Measurements from ENCODE around the gene TMEM217. TPM values are rescaled to one million over a fixed set of nuclear protein-coding genes. Genes with fewer than 3 reads are reported as not detected.

The TMEM217 gene
- total RNA-seq, 2 experiments from 2014 or later = 2.5 TPM

GRCh38 chr6:37279366-37280134 is 21.6 kb upstream of the TMEM217 start:
- Mint-ChIP-seq H3K27ac (peak overlapping the region; percentile 3), H3K36me3 (ENCODE audit: low read depth) (peaks cover 40% of the 10 kb centered on the region), H3K4me3 (no peak overlapping the region), H3K27me3 (no peaks in the 10 kb centered on the region), H3K4me1 (peaks cover 20% of the 10 kb centered on the region), H3K9me3 (ENCODE audit: low read depth) (no peaks in the 10 kb centered on the region)
- POLR2A ChIA-PET = no interaction called here
- ATAC-seq = no peak
- intact Hi-C loops (cut with DNase I, micrococcal nuclease) = no loop called here
- CTCF ChIA-PET = no interaction called here
- DNase-seq = no peak

- H3K27me3 Mint-ChIP-seq = no peaks in the 10 kb centered on the region
- peak; percentile 37 for ATAC-seq
- peak overlapping the region; percentile 42 for H3K27ac Mint-ChIP-seq
- H3K36me3 Mint-ChIP-seq (ENCODE audit: low read depth) = peaks cover 36% of the 10 kb centered on the region
- DNase-seq = peak; percentile 47
- H3K9me3 Mint-ChIP-seq (ENCODE audit: low read depth) = no peaks in the 10 kb centered on the region
- ChIA-PET CTCF (interaction anchor here (0.6 to 1.1 kb wide), 4 partner anchors 10 to 47 kb away, joined by 3 read pairs; no protein-coding TSS in a partner anchor), POLR2A (interaction anchor here (0.5 kb wide), 1 partner anchor 838 kb away, joined by 4 read pairs; no protein-coding TSS in a partner anchor)
- intact Hi-C loops (cut with DNase I, micrococcal nuclease) = no loop called here
- peaks cover 44% of the 10 kb centered on the region for H3K4me1 Mint-ChIP-seq
- H3K4me3 Mint-ChIP-seq = no peak overlapping the region
These were observed 19.1 kb upstream of the TMEM217 start for GRCh38 chr6:37277001-37277409.

DNA sequence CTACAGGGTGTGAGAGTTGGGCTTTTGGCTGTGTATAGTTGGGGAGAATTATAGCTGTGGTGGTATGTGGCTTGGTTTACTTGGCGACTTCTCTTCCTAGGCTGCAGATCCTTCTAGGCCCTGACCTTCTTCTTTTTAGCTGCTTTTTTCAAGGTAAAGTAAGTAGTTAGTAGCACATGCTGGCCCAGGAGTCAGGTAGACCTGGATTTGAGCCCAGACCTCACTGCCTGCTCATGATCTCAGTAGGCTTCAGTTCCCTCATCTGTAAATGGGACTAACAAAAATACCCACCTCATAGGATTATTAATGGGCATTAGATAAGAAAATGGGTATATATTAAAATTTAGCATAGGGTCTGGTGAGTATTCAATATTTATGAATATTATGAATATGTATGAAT is 17.4 kb upstream of the TMEM217 start:
- DNase-seq = no peak
- Mint-ChIP-seq H3K9me3 (ENCODE audit: low read depth) (no peaks in the 10 kb centered on the region), H3K27me3 (no peaks in the 10 kb centered on the region), H3K4me3 (no peak overlapping the region), H3K4me1 (peaks cover 44% of the 10 kb centered on the region), H3K36me3 (ENCODE audit: low read depth) (peaks cover 37% of the 10 kb centered on the region), H3K27ac (no peak overlapping the region)
- intact Hi-C loops (cut with DNase I, micrococcal nuclease) = no loop called here
- ChIA-PET CTCF (interaction anchor here (0.6 to 0.9 kb wide), 2 partner anchors 8 to 34 kb away, joined by 3 read pairs; no protein-coding TSS in a partner anchor), POLR2A (no interaction called here)
- no peak for ATAC-seq

- Mint-ChIP-seq H3K4me1 (peaks cover 45% of the 10 kb centered on the region), H3K9me3 (ENCODE audit: low read depth) (no peaks in the 10 kb centered on the region), H3K27ac (peak overlapping the region; percentile 69), H3K36me3 (ENCODE audit: low read depth) (peaks cover 35% of the 10 kb centered on the region), H3K27me3 (no peaks in the 10 kb centered on the region), H3K4me3 (no peak overlapping the region)
- intact Hi-C loops (cut with DNase I, micrococcal nuclease) = no loop called here
- POLR2A ChIA-PET = interaction anchor here (0.6 kb wide), 1 partner anchor 247 kb away, joined by 3 read pairs; no protein-coding TSS in a partner anchor
- CTCF ChIA-PET = interaction anchor here (1.0 kb wide), 2 partner anchors 19 to 104 kb away, joined by 3 to 4 read pairs; partner anchors contain the start of gene PIM1
- ATAC-seq (no peak), DNase-seq (no peak)
These were observed 15.7 kb upstream of the TMEM217 start for GRCh38 chr6:37273690-37274089.

DNA sequence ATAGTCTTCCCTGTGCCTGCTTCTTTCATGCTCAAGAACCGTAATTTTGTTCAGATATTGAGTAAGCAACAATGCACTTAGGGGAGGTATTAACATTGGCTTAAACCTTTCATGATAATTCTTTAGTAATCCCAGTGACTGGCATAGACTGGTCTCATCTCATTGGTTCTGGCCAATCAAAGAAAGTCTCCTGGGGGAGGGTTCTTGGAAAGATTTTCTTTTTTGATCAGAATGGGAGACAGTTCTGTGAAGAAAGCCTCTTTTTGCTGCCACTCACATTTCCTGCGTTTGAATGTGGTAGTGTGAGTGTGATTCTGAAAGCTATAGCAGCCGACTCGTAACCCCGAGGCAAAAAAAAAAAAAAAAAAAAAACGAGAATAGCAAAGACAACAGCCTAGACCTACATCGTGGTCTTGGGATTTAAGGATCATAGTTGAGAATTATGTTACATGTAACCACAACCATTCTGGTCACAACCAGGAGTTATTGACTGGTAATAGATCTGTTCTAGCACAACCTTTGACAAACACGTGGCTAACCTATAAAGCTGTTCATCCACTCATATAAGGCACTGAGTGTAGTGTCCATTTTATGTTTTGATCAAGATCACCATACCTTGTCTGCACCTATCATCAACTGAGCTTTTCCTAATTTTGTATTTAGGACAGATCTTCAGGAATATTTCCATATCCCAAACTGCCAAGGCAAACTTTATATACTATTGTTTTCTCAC is 15.1 kb upstream of the TMEM217 start:
- ATAC-seq = peak; percentile 85
- Mint-ChIP-seq H3K27me3 (no peaks in the 10 kb centered on the region), H3K27ac (peak overlapping the region; percentile 69), H3K4me1 (peaks cover 46% of the 10 kb centered on the region), H3K36me3 (ENCODE audit: low read depth) (peaks cover 33% of the 10 kb centered on the region), H3K9me3 (ENCODE audit: low read depth) (no peaks in the 10 kb centered on the region), H3K4me3 (peak overlapping the region; percentile 33)
- ChIA-PET CTCF (interaction anchor here (0.6 to 1.0 kb wide), 4 partner anchors 20 to 1201 kb away, joined by 3 to 4 read pairs (median 3); partner anchors contain the start of gene PIM1), POLR2A (interaction anchor here (0.6 kb wide), 1 partner anchor 246 kb away, joined by 3 read pairs; no protein-coding TSS in a partner anchor)
- intact Hi-C loops (cut with DNase I, micrococcal nuclease) = no loop called here
- peak; percentile 28 for DNase-seq

GRCh38 chr6:37269105-37269504 is 11.2 kb upstream of the TMEM217 start:
- H3K36me3 Mint-ChIP-seq (ENCODE audit: low read depth) = peaks cover 31% of the 10 kb centered on the region

GRCh38 chr6:37265860-37266259 is 7.9 kb upstream of the TMEM217 start:
- Mint-ChIP-seq H3K27me3 (no peaks in the 10 kb centered on the region), H3K4me1 (peaks cover 43% of the 10 kb centered on the region), H3K36me3 (ENCODE audit: low read depth) (peaks cover 28% of the 10 kb centered on the region)

More at GRCh38 chr6:37269105-37269504, 11.2 kb upstream of the TMEM217 start:
- no peak overlapping the region for H3K4me3 Mint-ChIP-seq
- H3K9me3 Mint-ChIP-seq (ENCODE audit: low read depth) = no peaks in the 10 kb centered on the region
- ChIA-PET CTCF (no interaction called here), POLR2A (no interaction called here)
- no peak overlapping the region for H3K27ac Mint-ChIP-seq
- H3K27me3 Mint-ChIP-seq = no peaks in the 10 kb centered on the region
- intact Hi-C loops (cut with DNase I, micrococcal nuclease) = no loop called here
- no peak for DNase-seq
- ATAC-seq = no peak
- peaks cover 39% of the 10 kb centered on the region for H3K4me1 Mint-ChIP-seq

GRCh38 chr6:37265001-37265400 is 7.1 kb upstream of the TMEM217 start:
- ATAC-seq = no peak
- H3K36me3 Mint-ChIP-seq (ENCODE audit: low read depth) = peaks cover 22% of the 10 kb centered on the region

More at GRCh38 chr6:37265860-37266259, 7.9 kb upstream of the TMEM217 start:
- Mint-ChIP-seq H3K27ac (no peak overlapping the region), H3K9me3 (ENCODE audit: low read depth) (no peaks in the 10 kb centered on the region), H3K4me3 (no peak overlapping the region)
- ATAC-seq (no peak), DNase-seq (no peak)
- intact Hi-C loops (cut with DNase I, micrococcal nuclease) = no loop called here
- ChIA-PET CTCF (interaction anchor here (0.7 to 1.4 kb wide), 3 partner anchors 16 to 386 kb away, joined by 3 to 6 read pairs (median 3); no protein-coding TSS in a partner anchor), POLR2A (no interaction called here)

GRCh38 chr6:37262446-37263026 is 4.6 kb upstream of the TMEM217 start:
- no peak overlapping the region for H3K4me3 Mint-ChIP-seq
- CTCF ChIA-PET = interaction anchor here (0.8 to 1.3 kb wide), 2 partner anchors 14 to 63 kb away, joined by 3 to 4 read pairs; no protein-coding TSS in a partner anchor
- peaks cover 17% of the 10 kb centered on the region for H3K36me3 Mint-ChIP-seq (ENCODE audit: low read depth)
- no peaks in the 10 kb centered on the region for H3K9me3 Mint-ChIP-seq (ENCODE audit: low read depth)
- intact Hi-C loops (cut with DNase I, micrococcal nuclease) = no loop called here
- no peak for DNase-seq
- POLR2A ChIA-PET = no interaction called here
- no peak for ATAC-seq
- peak overlapping the region; percentile 40 for H3K27ac Mint-ChIP-seq
- H3K27me3 Mint-ChIP-seq = no peaks in the 10 kb centered on the region
- peaks cover 61% of the 10 kb centered on the region for H3K4me1 Mint-ChIP-seq

More at GRCh38 chr6:37265001-37265400, 7.1 kb upstream of the TMEM217 start:
- DNase-seq = no peak
- CTCF ChIA-PET = interaction anchor here (0.7 to 1.4 kb wide), 2 partner anchors 12 to 17 kb away, joined by 3 to 6 read pairs; no protein-coding TSS in a partner anchor
- Mint-ChIP-seq H3K27me3 (no peaks in the 10 kb centered on the region), H3K27ac (peak overlapping the region; percentile 22), H3K4me1 (peaks cover 50% of the 10 kb centered on the region), H3K9me3 (ENCODE audit: low read depth) (no peaks in the 10 kb centered on the region), H3K4me3 (no peak overlapping the region)
- intact Hi-C loops (cut with DNase I, micrococcal nuclease) = no loop called here
- POLR2A ChIA-PET = no interaction called here

GRCh38 chr6:37261198-37261597 is 3.3 kb upstream of the TMEM217 start:
- peak overlapping the region; percentile 33 for H3K27ac Mint-ChIP-seq
- CTCF ChIA-PET = interaction anchor here (0.6 to 1.0 kb wide), 2 partner anchors 33 to 419 kb away, joined by 3 read pairs; no protein-coding TSS in a partner anchor
- ATAC-seq = no peak

DNA sequence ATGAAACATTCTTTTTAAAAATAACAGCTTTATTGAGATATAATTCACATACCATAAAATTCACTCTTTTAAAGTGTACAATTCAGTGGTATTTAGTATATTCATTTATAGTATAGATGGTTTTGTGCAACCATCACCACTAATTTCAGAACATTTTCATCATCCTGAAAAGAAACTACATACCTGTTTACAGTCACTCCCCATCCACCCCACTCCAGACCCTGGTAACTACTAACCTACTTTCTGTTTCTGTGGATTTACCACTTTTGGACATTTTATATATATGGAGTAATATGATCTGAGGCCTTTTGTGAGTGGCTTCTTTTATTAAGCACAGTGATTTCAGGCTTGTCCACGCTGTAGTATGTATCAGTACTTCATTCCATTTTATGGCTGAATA is 2.5 kb upstream of the TMEM217 start:
- intact Hi-C loops (cut with DNase I, micrococcal nuclease) = loop anchor here in 1 of 2 experiments (1.0 to 2.0 kb wide), 2 partner anchors 235 to 256 kb away; no protein-coding TSS in a partner anchor
- Mint-ChIP-seq H3K27me3 (no peaks in the 10 kb centered on the region), H3K4me1 (peaks cover 65% of the 10 kb centered on the region), H3K4me3 (no peak overlapping the region), H3K27ac (peak overlapping the region; percentile 42), H3K9me3 (ENCODE audit: low read depth) (no peaks in the 10 kb centered on the region), H3K36me3 (ENCODE audit: low read depth) (peaks cover 17% of the 10 kb centered on the region)
- POLR2A ChIA-PET = no interaction called here
- DNase-seq = peak; percentile 29
- peak; percentile 13 for ATAC-seq
- CTCF ChIA-PET = interaction anchor here (0.9 to 1.7 kb wide), 3 partner anchors 19 to 89 kb away, joined by 3 to 4 read pairs (median 3); no protein-coding TSS in a partner anchor

More at GRCh38 chr6:37261198-37261597, 3.3 kb upstream of the TMEM217 start:
- peaks cover 69% of the 10 kb centered on the region for H3K4me1 Mint-ChIP-seq
- DNase-seq = no peak
- peaks cover 17% of the 10 kb centered on the region for H3K36me3 Mint-ChIP-seq (ENCODE audit: low read depth)
- POLR2A ChIA-PET = interaction anchor here (0.9 kb wide), 1 partner anchor 21 kb away, joined by 7 read pairs; no protein-coding TSS in a partner anchor
- intact Hi-C loops (cut with DNase I, micrococcal nuclease) = loop anchor here in 1 of 2 experiments (2.0 kb wide), 1 partner anchor 256 kb away; no protein-coding TSS in a partner anchor
- no peaks in the 10 kb centered on the region for H3K27me3 Mint-ChIP-seq
- H3K9me3 Mint-ChIP-seq (ENCODE audit: low read depth) = no peaks in the 10 kb centered on the region
- H3K4me3 Mint-ChIP-seq = no peak overlapping the region
